Measurements from ENCODE around the gene DPPA3. TPM values are rescaled to one million over a fixed set of nuclear protein-coding genes. Genes with fewer than 3 reads are reported as not detected.

Gene DPPA3
- total and polyA plus RNA-seq, 2 experiments from 2014 or later: 4.6 to 5.4 TPM

- TF ChIP-seq, protein P1, sequence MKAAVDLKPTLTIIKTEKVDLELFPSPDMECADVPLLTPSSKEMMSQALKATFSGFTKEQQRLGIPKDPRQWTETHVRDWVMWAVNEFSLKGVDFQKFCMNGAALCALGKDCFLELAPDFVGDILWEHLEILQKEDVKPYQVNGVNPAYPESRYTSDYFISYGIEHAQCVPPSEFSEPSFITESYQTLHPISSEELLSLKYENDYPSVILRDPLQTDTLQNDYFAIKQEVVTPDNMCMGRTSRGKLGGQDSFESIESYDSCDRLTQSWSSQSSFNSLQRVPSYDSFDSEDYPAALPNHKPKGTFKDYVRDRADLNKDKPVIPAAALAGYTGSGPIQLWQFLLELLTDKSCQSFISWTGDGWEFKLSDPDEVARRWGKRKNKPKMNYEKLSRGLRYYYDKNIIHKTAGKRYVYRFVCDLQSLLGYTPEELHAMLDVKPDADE (IDR thresholded peaks at IDR 0.05): no peak
- TF ChIP-seq STAT1 (IDR thresholded peaks at IDR 0.05; ENCODE audit: unreplicated experiment) (no peak), ZNF462 (CRISPR knock-in tag; IDR thresholded peaks at IDR 0.05) (no peak), EZH2 (IDR thresholded peaks at IDR 0.05; ENCODE audit: low read depth, unreplicated experiment) (no peak), JUNB (IDR thresholded peaks at IDR 0.05; ENCODE audit: unreplicated experiment) (no peak), ZNF331 (CRISPR knock-in tag; IDR thresholded peaks at IDR 0.05; ENCODE audit: low read depth) (no peak), CREB1 (CRISPR knock-in tag; IDR thresholded peaks at IDR 0.05; ENCODE audit: low read depth) (no peak)
These were observed 45.8 kb downstream of the DPPA3 start (continued) for GRCh38 chr12:7756993-7757392.

GRCh38 chr12:7758766-7759140, 47.5 kb downstream of the DPPA3 start:
- peak overlapping the region; percentile 21 for H3K4me3 ChIP-seq
- H3K27ac Mint-ChIP-seq: peak overlapping the region; percentile 96
- H2AFZ ChIP-seq: no peak overlapping the region
- peak; percentile 32 for ATAC-seq
- H3K27ac ChIP-seq (ENCODE audit: low read depth): peak overlapping the region; percentile 92
- H3K4me1 Mint-ChIP-seq: peaks cover 20% of the 10 kb centered on the region
- no peaks in the 10 kb centered on the region; the same call in 2 of the 3 replicates for H3K36me3 Mint-ChIP-seq (ENCODE audit: low read depth)
- H3K79me2 ChIP-seq (replicated peaks; ENCODE audit: insufficient read depth): no peaks in the 10 kb centered on the region
- H3K4me2 ChIP-seq: peak overlapping the region; percentile 30
- H4K20me1 ChIP-seq (replicated peaks; ENCODE audit: insufficient read depth): no peaks in the 10 kb centered on the region
- H3K27me3 ChIP-seq (ENCODE audit: insufficient read depth): no peaks in the 10 kb centered on the region
- H3K9me2 ChIP-seq (ENCODE audit: insufficient read depth): no peaks in the 10 kb centered on the region
- H3K4me1 ChIP-seq (ENCODE audit: insufficient read depth): peaks cover 30% of the 10 kb centered on the region
- H3K27me3 Mint-ChIP-seq (ENCODE audit: insufficient read depth, low read depth, poor library complexity): peaks cover 8% of the 10 kb centered on the region
- DNase-seq (ENCODE audit: low spot score): peak; percentile 19
- no peak overlapping the region for H3K4me3 Mint-ChIP-seq
- peaks cover 16% of the 10 kb centered on the region; the same call in 1 of the 2 replicates for H3F3A ChIP-seq (replicated peaks; ENCODE audit: low read depth)
- no peaks in the 10 kb centered on the region; the same call in 2 of the 3 replicates for H3K9me3 Mint-ChIP-seq
- H3K36me3 ChIP-seq (ENCODE audit: insufficient read depth): no peaks in the 10 kb centered on the region
- TF ChIP-seq REST (IDR thresholded peaks at IDR 0.05; ENCODE audit: unreplicated experiment): no peak
- TF ChIP-seq CREB1 (CRISPR knock-in tag; IDR thresholded peaks at IDR 0.05; ENCODE audit: low read depth): no peak
- no peak for TF ChIP-seq ZNF114 (CRISPR knock-in tag; IDR thresholded peaks at IDR 0.05)
- no peak for TF ChIP-seq EZH2phosphoT487 (IDR thresholded peaks at IDR 0.05; ENCODE audit: unreplicated experiment)

Measured in GM23338 (cell line).